ENCODE results near the gene PRTG.

DNA sequence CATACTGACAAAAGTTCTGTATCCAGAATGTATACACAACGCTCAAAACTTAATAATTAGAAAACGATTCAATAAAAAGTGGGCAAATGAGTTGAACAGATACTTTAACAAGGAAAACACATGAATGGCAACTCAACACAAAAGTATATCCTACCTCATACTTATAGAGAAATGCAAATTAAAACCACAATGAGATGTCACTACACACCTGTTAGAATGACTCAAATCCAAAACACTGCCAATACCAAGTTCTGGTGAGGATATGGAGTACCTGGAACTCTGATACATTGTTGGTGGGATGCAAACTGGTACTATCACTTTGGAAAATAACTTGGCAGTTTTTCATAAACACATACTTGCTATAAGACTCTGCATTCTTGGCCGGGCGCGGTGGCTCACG, 42.1 kb downstream of the PRTG start:
- TF ChIP-seq FOXM1 (IDR thresholded peaks at IDR 0.05; ENCODE audit: borderline replicate concordance): no peak
- no peak for TF ChIP-seq HDGF (IDR thresholded peaks at IDR 0.05; ENCODE audit: borderline replicate concordance)
- no peak for TF ChIP-seq TARDBP (IDR thresholded peaks at IDR 0.05)
- TF ChIP-seq SP1 (IDR thresholded peaks at IDR 0.05): no peak
- TF ChIP-seq PKNOX1 (IDR thresholded peaks at IDR 0.05): no peak
- no peak for TF ChIP-seq ARNT (IDR thresholded peaks at IDR 0.05)
- no peak for TF ChIP-seq SUZ12 (IDR thresholded peaks at IDR 0.05)
- no peak for TF ChIP-seq BHLHE40 (IDR thresholded peaks at IDR 0.05; ENCODE audit: borderline replicate concordance)
- no peak for TF ChIP-seq FOXK2 (IDR thresholded peaks at IDR 0.05)
- TF ChIP-seq ELF4 (IDR thresholded peaks at IDR 0.05): no peak
- TF ChIP-seq LEF1 (IDR thresholded peaks at IDR 0.05; ENCODE audit: borderline replicate concordance): no peak

Measured in HEK293T (cell line).